Tibial artery (tissue), 4 donors: ENCODE results near the gene TSNAX.

Experiments used
- DNase-seq, 2 donors: peaks; one replicate each; pipeline ENCODE4 v3.0.0-alpha.2; 2019
- H3K27ac ChIP-seq, 2 donors: fragments of 200-600 bp; sonication (generic) in 1 of 2; 1 replicate in 1 of 2; 2 replicates in 1 of 2; pipeline ENCODE4 v1.5.1; 2018 to 2019; ENCODE audit warnings: mild to moderate bottlenecking in 1 of 2
- H3K27me3 ChIP-seq, 2 donors: fragments of 200-600 bp; sonication (generic) in 1 of 2; one replicate each; pipeline versions ENCODE4 v1.5.1 to v1.6.0; 2016 to 2019
- H3K36me3 ChIP-seq, 3 donors: fragments of 200-600 bp; sonication (generic) in 2 of 3; one replicate each; pipeline ENCODE4 v1.5.1; 2016 to 2019; ENCODE audit warnings: mild to moderate bottlenecking in 2 of 3
- H3K4me1 ChIP-seq, 4 donors: fragments of 200-600 bp; sonication (generic) in 2 of 4; 1 replicate in 3 of 4; 2 replicates in 1 of 4; pipeline ENCODE4 v1.5.1; 2016 to 2019
- H3K4me3 ChIP-seq, 2 donors: fragments of 200-600 bp; sonication (generic) in 1 of 2; 1 replicate in 1 of 2; 2 replicates in 1 of 2; pipeline ENCODE4 v1.5.1; 2018 to 2019; ENCODE audit warnings: mild to moderate bottlenecking in 2 of 2
- H3K9me3 ChIP-seq, 3 donors: fragments of 200-600 bp; sonication (generic) in 1 of 3; one replicate each; pipeline ENCODE4 v1.5.1; 2016 to 2019
- CTCF ChIP-seq, 2 experiments: fragments of 200-600 bp in 1 of 2; fragments of 450-650 bp in 1 of 2; IDR thresholded peaks; one replicate each; pipeline ENCODE4 v1.5.1; 2017 to 2019; ENCODE audit warnings: antibody characterized with exemption in 2 of 2, mild to moderate bottlenecking in 1 of 2, moderate library complexity in 1 of 2
- intact Hi-C: fragments of 100-400 bp; cut with DNase I; formaldehyde crosslinking; loops from one replicate; pipeline ENCODE4 v1.15.0; 2023; ENCODE audit warnings: low total_unique reads

The TSNAX gene

DNA sequence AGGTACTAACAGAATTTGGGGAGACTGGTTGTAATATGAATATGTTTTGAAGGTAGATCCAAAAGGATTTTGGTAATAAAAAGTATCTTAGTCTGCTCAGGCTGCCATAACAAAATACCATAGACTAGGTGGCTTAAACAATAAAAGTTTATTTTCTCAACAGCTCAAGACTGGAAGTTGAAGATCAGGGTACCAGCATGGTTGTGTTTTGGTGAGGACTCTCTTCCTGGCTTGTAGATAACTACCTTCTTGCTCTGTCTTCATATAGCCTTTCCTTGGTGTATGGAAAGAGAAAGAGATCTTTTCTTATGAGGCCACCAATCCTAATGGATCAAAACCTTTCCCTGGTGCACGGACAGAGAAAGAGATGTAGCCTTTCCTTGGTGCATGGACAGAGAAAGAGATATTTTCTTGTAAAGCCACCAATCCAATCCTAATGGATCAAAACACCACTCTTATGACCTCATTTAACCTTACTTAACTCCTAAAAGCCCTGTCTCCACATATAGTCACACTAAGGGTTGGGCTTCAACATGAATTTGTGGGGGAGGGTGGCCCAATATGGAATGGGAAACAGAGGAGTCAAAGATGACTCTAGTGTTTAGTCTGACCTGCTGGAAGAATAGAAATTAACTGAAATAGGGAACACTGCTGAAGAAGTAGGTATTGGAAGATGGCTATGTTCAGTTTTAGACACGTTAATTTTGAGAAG is 5.4 kb upstream of the TSNAX start:
- H3K4me1 ChIP-seq, result peaks cover 0 to 5% (median 2%) of the 10 kb centered on the region in 4 donors
- no peak for TF ChIP-seq CTCF (IDR thresholded peaks at IDR 0.05)
- no peaks in the 10 kb centered on the region for H3K9me3 ChIP-seq
- H3K36me3 ChIP-seq, result no peaks in the 10 kb centered on the region
- no peak overlapping the region for H3K27ac ChIP-seq
- no peak for DNase-seq
- no peaks in the 10 kb centered on the region for H3K27me3 ChIP-seq
- intact Hi-C loops, result no loop called here
- no peak overlapping the region for H3K4me3 ChIP-seq

DNA sequence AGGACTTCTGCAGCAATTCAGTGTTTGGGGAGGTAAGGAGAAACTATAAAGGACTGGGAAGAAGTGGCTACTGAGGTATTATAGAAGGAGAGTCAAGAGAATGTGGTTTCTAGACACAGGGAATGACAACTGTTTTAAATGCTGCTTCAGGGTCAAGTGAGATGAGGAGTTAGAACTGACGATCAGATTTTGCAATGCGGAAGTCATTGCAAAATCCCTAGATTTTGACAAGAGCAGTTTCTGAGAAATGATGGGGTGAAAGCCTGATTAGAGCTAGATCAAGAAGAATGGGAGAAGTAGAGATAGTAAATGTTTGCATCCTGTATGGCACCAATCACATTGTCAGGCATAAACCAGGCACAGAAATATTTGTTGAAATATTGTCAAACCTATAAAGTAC is 4.7 kb upstream of the TSNAX start:
- Histone ChIP-seq H3K9me3 (no peaks in the 10 kb centered on the region), H3K4me3 (no peak overlapping the region), H3K27me3 (no peaks in the 10 kb centered on the region), H3K4me1 (peaks cover 0 to 5% (median 2%) of the 10 kb centered on the region in 4 donors), H3K36me3 (no peaks in the 10 kb centered on the region), H3K27ac (no peak overlapping the region)
- DNase-seq, result no peak
- intact Hi-C loops, result no loop called here
- no peak for TF ChIP-seq CTCF (IDR thresholded peaks at IDR 0.05)

DNA sequence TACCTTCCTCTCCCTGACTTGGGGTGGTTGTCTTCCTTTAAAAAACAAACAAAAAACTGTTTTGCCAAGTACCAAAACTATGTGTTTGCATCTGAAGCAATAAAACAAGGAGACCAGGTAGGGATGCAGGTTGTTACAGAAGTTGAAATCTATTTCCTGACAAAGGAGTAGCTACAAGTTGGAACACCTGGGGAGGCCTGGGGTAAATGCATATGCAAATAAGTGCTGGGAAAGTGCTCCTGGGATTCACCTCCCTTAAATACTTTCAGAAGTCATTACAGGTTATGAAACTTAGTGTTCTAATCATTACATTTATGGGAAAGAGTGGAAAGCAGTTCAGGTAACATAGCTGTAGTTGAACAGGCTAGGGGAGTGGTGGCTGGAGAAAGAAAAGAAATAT is 1.9 kb upstream of the TSNAX start:
- no peak for DNase-seq
- peaks cover 0 to 28% (median 14%) of the 10 kb centered on the region in 4 donors for H3K4me1 ChIP-seq
- no peak overlapping the region for H3K27ac ChIP-seq
- peaks cover 0 to 10% (median 0%) of the 10 kb centered on the region in 3 donors for H3K36me3 ChIP-seq
- no peaks in the 10 kb centered on the region for H3K9me3 ChIP-seq
- no peaks in the 10 kb centered on the region for H3K27me3 ChIP-seq
- H3K4me3 ChIP-seq, result no peak overlapping the region
- no peak for TF ChIP-seq CTCF (IDR thresholded peaks at IDR 0.05)
- intact Hi-C loops, result loop anchor here (5.0 kb wide), 1 partner anchor 104 kb away; the partner anchor contains the start of gene EGLN1

DNA sequence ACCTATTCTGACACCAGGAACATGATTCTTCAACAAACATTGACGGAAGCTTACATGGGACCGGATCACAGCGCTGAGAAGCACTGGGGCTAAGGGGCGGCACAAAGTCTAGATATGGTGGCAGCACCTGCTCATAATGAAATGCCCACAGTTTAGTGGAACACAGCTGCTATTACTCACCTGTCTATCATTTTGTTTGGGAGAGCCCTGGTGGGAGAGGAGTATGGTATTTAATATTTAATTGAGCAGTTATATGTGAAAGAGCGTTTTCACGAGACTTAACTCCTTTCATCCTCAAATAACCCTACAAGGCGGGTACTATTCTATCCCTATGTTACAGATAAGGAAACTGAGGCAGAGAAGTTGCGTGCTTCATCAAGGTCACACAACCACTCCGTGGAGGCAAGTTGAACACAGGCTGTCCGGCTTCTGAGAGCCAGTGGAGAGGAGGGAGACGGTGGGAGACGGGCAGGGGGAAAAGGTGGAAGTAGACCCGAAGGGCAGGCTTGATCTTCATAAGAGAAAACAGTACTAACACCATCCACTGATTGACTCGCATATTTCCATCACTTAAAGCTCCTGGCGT is 790 bp upstream of the TSNAX start:
- Histone ChIP-seq H3K27me3 (no peaks in the 10 kb centered on the region), H3K9me3 (no peaks in the 10 kb centered on the region), H3K4me3 (peak overlapping the region; percentile 81 to 87), H3K36me3 (peaks cover 0 to 10% (median 0%) of the 10 kb centered on the region in 3 donors), H3K27ac (peak overlapping the region; percentile 92 to 94), H3K4me1 (peaks cover 0 to 36% (median 14%) of the 10 kb centered on the region in 4 donors)
- intact Hi-C loops, result loop anchor here (5.0 kb wide), 1 partner anchor 105 kb away; the partner anchor contains the start of gene EGLN1
- DNase-seq, result no peak
- TF ChIP-seq CTCF (IDR thresholded peaks at IDR 0.05), result no peak

DNA sequence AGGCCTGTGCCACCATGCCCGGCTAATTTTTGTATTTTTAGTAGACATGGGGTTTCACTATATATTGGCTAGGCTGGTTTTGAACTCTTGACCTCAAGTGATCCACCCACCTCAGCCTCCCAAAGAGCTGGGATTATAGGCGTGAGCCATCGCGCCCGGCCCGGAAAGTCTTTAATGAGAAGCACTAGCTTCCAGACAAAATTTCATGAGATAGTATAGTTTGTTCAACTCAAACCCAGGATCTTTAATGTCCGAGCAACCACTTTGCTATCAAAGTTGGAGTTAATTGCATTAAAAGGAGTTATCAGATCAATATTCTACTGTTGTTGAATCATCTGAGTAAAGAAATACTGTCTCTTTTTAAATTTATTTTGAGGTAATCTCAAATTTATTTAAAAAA is 4.8 kb downstream of the TSNAX start:
- Histone ChIP-seq H3K9me3 (no peaks in the 10 kb centered on the region), H3K36me3 (peaks cover 5 to 38% (median 27%) of the 10 kb centered on the region in 3 donors), H3K27ac (no peak overlapping the region), H3K4me1 (peaks cover 0 to 51% (median 15%) of the 10 kb centered on the region in 4 donors), H3K4me3 (no peak overlapping the region), H3K27me3 (no peaks in the 10 kb centered on the region)
- no peak for TF ChIP-seq CTCF (IDR thresholded peaks at IDR 0.05)
- DNase-seq, result no peak
- intact Hi-C loops, result loop anchor here (5.0 kb wide), 1 partner anchor 196 kb away; the partner anchor contains the start of genes EXOC8 and SPRTN
